SKM-1 treated with dmso at 0.1 percent for 144 hours (cell line): ENCODE data around the gene LRRC1.

Source experiments
- DNase-seq: peaks from one replicate; lab custom pipeline; 2025; ENCODE audit not compliant: unreplicated experiment; lab: John Stamatoyannopoulos, UW

LRRC1 gene

GRCh38 chr6:53814353-53814752 is 19.5 kb downstream of the LRRC1 start:
- no peak for DNase-seq

DNA sequence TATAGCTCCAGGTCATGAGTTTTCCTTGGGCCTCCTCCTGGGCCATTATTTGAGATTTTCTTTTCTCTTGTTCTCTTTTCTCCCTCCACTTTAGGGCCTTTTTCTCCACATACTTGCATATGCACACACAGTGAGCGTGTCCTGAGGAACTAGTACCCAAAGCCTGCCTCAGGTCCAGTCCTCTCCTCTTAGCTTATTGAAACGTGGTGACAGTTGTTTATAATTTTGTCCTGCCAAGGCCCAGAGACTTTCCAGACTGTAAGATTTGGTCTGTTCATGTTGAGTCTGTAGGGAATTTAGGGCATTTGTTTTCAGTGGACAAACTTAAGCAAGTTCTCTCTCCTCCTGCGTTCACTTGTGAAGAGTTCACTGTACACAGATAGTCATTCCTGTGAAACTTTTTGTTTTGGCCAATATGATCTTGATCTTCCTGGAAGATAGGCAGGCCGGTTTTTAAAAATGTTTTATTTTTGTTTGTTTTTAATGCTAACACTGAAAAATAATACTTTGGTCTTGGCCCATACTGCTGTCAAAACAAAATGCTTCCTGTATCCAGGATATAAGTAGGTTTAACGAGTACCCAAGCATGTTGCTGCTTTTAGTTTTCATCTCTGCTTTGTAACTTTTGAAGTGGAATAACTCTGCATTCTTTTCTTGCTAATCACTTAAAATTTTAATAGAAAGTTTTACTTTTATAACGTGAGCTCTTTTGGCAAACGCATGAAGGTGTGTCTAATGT is 20.7 kb downstream of the LRRC1 start:
- no peak for DNase-seq

DNA sequence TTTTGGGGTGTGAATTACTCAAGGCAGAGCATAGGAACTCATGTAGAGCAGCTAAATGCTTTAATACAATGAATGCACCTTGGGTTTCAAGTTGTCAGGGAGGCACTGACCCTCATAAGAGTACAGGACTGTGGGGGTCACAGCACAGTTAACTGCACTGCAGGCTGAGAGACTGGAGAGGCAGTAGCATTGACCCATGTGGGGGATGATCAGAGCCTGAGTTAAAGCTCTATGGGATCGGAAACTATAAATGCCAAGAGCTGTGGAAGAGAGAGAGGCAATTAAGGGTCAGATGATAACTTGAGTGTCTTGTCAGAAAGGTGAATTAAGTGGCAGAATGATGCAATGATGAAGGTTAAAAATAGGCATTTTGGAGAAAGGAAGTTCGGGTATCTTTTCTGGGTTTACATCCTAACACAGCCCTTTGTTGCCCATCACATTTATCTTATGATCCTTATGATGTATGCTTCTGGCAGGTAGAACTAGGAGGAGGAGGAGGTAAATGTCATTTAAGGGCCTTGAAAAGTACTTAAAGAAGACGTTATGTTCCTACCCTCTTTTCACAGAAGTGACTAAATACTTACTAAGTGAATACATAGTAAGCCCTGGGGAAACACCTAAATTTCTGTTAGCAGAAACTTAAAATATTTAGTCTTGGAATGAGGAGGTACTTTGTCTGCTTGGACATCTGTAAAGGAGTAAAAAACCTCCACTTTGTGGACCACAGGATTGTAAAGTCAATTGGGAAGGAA is 24.2 kb downstream of the LRRC1 start:
- DNase-seq = no peak

GRCh38 chr6:53822401-53823125 is 27.8 kb downstream of the LRRC1 start:
- DNase-seq = no peak

DNA sequence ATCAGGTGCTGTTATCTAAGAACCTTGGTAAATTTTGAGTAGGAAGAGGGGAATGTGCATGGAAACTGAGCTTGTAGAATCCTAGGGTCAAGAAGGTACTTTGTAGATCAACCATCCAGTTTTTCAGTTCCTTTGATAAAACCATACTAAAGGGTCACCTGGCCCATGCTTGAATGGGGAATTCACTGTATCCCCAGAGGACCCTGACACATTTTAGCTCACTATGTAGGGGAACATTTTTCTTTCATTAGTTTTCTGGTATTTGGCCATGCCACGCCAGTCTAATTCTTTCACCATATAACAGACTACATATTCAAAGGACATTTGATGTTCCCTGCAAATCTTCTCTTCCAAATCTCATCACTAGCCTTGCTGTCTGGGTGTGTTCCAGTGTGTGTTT is 29.9 kb downstream of the LRRC1 start:
- no peak for DNase-seq

GRCh38 chr6:53825532-53826321 is 30.9 kb downstream of the LRRC1 start:
- no peak for DNase-seq

- no peak for DNase-seq
Measured at GRCh38 chr6:53827531-53827930, 32.7 kb downstream of the LRRC1 start.

GRCh38 chr6:53828215-53828614 is 33.4 kb downstream of the LRRC1 start:
- no peak for DNase-seq

DNA sequence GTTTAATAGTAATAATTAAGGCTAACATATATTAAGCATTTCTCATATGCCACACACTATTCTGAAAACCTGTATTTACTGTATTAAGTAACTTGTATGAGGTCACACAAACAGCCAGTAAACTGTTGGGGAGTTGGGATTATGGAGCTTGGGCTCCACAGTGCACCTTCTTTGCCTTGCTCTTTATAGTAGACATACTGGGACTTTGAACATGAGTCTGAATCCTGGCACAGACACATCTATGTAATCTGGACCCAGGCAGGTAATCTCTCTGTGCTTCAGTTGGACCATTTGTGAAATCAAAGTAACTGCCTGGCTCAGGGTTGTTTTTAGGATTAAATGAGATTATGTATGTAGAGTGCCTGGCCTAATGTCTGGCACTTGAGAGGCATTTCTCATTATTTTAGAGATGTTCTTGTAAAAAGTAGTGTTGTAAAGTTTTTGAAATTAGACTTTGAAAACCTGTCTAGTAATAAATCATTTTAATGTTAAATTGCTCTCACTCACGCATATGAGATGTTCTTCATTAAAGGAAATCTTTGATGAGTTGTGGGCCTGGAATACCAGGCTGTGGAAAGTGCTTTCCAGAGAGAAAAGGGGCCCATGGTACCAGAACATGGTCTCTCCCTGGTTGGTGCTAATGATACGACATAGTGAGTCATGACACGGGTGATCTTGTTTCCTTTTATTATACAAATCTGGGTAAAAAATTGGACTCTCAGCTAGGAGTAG is 34.3 kb downstream of the LRRC1 start:
- DNase-seq = no peak

- no peak for DNase-seq
Measured at GRCh38 chr6:53829698-53830221, 35.0 kb downstream of the LRRC1 start.

GRCh38 chr6:53830366-53830765 is 35.6 kb downstream of the LRRC1 start:
- no peak for DNase-seq

- no peak for DNase-seq
Measured at GRCh38 chr6:53831081-53831869, 36.5 kb downstream of the LRRC1 start.

DNA sequence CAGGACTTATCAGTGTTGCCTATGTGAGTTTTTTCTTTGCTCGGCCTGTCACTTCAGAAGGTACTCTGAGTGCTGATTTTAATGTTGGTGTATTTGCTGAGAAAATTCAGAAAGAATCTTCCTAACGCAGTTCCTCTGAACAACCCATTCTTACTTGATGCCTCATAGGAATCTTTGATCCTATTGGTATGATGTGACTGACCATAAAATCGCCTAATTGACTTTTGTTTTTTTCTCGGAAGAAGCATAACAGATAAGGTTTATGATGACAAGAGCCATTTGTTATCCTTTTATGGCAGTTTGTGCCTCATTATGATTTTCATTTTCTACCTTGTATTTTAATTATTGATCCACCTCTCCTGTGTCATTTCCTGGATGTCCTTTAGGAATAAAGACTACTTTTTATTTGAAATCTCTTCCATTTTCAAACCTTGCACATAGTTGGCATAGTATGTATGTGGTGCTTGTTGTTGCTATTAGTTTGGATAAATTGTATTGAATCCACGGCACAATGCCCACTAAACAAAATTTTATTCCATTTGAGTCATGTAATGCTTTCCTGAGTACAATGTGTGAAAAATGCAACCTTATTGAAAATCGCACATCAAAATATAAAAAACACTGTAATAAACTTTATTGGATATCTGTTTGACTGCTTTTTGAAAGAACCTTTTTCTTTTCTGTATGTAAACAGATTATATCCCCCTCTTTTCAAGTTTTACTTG is 37.3 kb downstream of the LRRC1 start:
- no peak for DNase-seq

GRCh38 chr6:53833155-53833554 is 38.4 kb downstream of the LRRC1 start:
- DNase-seq = no peak

DNA sequence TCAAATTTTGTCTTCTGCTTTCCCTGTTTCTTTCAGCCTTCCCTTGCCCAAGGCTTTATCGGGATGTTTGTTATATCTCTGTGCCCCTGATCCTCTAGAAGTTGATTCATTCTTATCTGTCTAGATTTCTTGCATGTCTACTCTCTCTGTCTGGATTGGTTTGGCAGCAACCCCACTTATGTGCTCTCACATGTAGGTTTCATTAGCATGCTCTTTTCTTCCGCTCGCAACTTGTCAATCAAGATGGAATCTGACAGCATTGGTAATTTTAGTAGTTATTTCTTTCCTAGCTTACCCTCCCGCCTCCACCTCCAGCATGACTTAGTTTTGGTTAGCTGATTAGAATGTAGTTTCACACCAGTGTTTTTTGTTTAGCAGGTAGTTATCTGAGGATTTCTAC is 39.3 kb downstream of the LRRC1 start:
- DNase-seq = no peak

DNA sequence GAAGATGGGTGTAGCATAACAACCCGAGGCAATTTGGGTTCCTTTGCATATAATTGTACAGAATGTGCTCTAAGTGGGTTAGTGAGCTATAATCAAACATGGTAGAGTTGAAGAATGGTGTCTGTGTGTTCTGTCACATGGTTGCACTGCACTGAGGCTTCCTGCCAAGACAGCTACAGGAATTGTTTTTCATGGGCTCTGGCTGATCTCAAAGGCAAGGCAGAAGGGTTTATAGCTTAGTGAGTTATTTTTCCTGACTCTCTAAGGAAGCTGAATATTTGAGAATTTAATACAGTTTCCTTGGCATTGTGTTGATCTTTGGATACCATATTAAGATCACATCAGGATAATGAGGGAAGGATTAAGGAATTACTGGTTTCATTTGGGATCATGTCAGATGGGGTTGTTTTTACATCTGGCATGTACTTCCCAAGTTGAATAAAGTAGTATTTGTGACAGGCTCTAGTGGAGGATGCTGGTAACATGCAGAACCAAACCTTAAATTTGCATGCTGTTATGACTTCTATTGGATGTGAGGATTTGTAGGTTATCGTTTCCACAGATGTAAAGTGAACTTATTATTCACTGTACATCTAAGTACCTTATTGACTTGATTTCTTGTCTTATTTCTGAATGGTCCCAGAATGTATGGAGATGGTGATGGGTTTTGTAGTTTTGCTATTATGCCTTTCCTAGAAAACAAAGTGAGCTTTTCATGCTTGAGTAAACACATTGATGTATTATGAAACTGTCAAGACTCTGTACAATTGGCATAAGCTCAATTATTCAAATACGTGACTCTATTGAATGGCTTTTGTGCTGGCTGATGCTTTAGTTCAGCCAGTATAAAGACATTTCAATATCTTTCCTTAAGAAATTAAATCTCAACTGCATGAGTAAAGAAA is 43.3 kb downstream of the LRRC1 start:
- no peak for DNase-seq

DNA sequence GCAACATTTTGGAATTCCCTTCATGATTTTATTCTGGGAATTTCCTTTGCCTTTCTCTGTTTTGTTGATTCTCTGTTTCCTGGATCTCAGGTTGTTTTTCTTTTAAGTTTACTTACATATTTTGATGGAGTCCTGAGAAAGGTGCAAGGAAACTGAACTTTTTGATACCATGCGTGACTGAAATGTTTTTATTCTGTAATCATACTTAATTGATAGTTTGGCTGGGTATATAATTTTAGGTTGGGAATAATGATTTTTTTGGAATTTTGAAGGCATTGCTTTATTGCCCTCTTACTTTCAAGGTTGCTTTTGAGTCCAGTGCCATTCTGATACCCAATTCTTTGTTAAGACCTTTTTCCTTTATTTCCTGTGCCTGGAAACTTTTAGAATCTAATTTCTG is 45.2 kb downstream of the LRRC1 start:
- no peak for DNase-seq
